ENCODE data around the gene CBS.
"Not testable (repeated sequence)": the region's sequence is repeated elsewhere in the genome, so short reads cannot be mapped to it uniquely, and the experiment has no call there.

Gene CBS

DNA sequence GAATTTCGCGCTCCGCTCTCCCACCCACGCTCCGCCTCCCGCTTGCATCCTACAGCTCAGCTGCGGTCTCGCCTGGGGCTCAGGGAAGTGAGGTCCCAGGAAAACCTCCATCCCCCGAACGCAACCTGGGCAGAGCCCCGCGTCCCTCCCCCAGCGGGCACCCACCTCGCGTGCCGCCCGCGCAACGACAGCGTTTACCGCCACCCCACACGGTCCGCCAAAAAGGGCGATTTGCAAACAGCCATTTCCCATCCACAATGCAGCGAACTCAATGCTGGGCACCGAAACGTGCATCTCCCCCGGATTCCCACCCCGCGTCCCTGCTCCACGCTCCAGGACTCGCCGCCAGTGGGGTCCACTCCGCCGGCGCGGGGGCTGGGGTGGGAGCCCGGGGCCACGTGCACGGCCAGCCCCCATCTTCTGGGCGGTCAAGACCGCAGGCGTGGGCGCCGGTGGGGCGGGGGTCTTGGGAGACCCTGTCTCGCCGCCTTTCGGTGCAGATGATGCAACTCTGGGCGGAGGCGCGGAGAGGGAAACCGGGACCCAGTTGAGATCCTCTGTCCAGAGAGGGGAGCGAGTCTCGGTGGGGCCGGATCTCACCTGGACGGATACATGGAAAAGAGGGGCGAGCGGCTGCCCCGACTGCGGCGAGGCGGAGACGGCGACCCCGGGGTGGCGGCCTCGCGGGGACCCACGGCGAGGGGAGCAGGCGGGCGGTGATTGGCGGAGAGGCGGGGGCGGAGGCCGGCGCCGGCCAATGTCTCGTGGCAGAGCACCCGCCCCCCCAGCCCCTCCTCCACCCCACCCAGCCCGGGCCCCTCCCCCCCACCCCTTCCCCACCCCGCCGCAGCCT, at the start of gene CBS:
TSS of gene CBS (minus strand) at position 666 of the 853 bp plus-strand sequence. CDS start 3,642 bp downstream, outside the sequence.
- not testable (repeated sequence) for DNase-seq (ENCODE audit: low read depth, low spot score)

DNA sequence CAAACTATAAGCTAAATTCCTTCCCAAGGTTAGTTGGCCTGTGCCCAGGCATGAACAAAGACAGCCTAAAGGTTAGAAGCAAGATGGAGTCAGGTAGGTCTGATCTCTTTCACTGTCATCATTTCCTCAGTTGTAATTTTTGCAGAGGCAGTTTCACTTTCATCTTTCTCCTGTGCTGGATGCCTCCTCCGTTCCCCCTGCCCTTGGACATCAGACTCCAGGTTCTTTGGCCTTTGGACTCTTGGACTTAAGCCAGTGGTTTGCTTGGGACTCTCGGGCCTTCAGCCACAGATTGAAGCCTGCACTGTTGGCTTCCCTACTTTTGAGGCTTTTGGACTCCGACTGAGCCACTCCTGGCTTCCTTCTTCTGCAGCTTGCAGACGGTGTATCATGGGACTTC, 40.3 kb upstream of the CBS start:
- not testable (repeated sequence) for DNase-seq (ENCODE audit: low read depth, low spot score)

DNA sequence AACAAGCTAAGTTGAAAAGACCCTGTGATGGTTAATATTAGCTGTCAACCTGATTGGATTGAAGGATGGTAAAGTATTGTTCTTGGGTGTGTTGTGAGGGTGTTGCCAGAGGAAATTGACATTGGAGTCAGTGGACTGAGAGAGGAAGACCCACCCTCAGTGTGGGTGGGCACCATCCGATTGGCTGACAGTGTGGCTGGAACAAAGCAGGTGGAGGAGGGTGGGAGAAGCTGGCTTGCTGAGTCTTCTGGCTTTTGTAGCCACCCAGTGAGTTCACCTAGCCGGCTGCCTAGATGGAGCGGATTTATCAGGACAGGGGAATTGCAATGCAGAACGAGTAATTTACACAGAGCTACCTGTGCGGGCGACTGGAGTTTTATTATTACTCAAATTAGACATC, 38.8 kb upstream of the CBS start:
- DNase-seq (ENCODE audit: low read depth, low spot score), result not testable (repeated sequence)

DNA sequence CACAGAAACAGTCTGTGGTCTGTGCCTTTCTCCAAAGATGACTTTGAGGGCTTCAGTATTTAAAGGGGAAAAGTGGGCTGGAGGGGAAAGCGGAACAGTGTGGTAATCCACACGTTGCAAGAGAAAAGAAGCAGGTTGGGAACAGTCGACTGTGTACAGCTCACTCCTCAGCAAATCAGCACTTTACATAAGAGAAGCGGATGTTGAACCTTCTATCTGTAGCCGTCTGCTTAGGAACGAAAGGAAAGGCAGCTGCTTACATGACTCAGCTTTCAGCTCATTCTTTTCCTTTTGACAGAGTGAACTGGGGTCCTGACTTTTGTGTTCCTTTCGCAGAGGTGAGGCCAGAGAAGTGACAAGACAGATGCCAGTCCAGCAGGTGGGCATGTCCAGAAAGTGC, 33.4 kb upstream of the CBS start:
- not testable (repeated sequence) for DNase-seq (ENCODE audit: low read depth, low spot score)

DNA sequence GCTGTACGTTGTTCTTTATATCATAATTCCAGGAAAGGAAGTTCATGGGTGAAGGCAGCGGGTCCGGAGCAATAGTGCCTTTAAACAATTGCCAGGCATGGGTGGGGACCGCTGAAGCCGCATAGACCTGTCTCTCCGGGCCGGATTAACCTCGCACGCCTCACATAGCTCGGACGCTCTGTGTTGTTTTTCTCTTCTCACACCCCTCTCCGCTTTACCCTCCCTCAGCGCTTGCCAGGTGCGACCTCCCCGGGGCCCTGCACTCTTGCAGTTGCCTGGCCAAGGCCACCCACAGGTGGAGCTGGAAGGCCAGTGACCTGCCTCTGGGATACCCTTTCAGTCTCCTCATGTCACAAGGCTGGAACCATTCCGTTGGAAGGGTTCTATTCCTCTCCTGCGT, 32.5 kb upstream of the CBS start:
- DNase-seq (ENCODE audit: low read depth, low spot score), result not testable (repeated sequence)

DNA sequence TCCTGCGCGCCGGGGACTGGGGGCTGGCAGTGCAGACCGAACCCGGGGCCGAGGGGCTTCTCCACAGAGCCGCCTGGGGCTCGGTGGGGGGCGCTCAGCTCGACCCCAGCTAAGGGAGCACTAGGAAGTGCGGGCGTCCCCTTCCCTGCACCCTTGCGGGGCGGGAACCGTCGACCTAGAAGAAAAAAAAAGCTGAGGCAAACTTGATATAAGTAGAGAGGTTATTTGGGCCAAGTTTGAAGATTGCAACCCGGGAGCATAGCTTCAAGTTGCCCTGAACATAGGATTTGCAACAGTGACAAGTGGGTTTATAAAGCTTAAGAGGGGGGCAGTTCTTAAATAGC, 32.1 kb upstream of the CBS start:
- DNase-seq (ENCODE audit: low read depth, low spot score), result not testable (repeated sequence)

DNA sequence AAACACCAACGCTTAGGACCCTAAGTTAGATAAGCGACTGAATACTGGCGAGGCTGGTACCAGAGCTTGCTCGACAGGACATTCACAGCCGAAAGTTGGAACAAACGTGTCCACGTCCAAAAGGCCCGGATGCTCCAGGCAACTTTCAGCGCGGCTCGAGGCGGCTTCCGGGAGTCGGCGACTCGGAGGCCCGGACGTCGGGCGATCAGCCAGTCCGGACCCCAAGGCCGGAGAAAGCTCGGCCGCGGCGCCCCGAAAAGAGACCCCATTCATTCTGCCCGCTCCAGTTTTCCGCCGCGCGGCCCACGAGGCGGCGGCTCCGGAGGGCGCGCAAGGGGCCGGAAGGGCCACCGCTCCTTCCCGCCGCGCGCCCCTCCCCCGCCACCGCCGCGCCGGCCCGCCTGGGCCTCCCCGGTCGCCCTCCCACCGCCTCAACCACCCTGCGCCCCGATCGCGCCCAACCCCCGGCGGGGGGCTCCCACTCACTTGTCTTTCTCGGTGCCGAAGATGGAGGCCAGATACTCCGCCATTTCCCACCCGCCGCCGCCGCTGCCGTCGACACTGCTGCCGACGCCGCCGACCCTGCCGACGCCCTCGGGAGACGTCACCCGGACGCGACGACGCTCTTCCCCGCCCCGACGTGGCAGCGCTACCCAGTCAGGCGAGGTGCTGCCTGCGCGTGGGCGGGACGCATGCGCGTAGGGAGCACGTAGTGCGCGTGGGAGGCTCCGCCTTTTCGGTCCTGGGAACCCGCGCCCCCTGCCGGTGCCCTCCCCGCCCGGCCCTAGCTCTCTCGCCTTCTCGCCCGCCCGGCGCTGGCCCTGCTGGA, 31.5 kb upstream of the CBS start, which contains the start of gene U2AF1:
TSS of gene U2AF1 (minus strand) at position 606 of the 829 bp plus-strand sequence. CDS start at position 530, 76 bp downstream.
- DNase-seq (ENCODE audit: low read depth, low spot score), result not testable (repeated sequence)

DNA sequence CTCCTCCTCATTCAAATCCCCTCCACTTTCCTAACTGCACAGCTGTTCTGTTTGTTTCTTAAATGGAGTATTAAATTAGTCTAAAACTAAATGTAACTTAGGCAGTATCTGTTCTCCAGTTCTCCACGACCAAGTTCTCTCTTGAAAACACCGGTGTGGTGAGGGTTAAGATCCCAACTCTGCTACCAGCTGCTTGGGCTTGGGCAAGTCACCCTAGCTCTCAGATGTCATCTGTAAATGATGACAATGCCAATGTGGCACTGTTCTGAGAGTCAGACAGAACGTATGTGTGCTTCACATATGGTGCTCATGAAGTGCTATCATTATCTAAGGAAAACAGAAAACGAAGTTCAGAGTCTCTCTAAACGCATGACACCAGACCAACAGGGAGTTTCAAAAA, 29.0 kb upstream of the CBS start:
- DNase-seq (ENCODE audit: low read depth, low spot score), result not testable (repeated sequence)

DNA sequence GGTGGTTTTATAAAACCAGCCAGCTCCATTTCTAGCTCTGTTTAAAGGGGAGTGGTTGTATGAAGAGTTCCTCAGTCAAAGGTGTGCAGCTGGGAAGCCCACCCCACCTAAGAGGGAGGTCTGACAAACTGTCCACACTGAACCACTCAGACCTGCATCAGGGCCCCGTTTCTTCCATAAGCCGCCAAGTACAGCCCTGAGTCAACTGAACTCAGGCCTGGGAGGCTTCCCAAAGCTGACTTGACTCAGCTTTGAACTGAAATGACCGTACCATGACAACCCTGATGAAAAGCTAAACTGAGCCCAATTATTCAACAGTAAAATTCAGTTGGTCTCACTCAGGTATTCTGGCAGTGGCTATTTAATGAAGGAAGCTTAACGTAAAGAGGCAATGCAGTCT, 26.6 kb upstream of the CBS start:
- DNase-seq (ENCODE audit: low read depth, low spot score), result not testable (repeated sequence)

DNA sequence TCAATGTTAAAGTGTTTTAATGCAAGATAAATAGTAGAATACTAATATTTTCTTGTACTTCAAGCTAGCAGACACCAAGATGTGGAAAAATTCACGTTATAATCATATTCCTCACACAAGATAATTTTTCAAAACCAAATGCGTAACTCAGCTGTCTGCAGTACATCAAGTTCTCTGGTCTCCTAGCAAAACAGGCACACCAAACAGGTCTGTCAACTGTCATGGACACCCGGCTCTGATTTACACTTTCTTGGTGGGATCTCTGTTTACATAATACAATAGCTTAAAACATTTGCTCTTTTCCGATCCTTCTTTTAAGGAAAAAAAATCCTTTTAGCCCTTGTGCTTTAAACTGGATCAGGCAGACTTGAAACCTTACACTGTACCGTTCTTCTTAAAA, 26.0 kb upstream of the CBS start:
- not testable (repeated sequence) for DNase-seq (ENCODE audit: low read depth, low spot score)

DNA sequence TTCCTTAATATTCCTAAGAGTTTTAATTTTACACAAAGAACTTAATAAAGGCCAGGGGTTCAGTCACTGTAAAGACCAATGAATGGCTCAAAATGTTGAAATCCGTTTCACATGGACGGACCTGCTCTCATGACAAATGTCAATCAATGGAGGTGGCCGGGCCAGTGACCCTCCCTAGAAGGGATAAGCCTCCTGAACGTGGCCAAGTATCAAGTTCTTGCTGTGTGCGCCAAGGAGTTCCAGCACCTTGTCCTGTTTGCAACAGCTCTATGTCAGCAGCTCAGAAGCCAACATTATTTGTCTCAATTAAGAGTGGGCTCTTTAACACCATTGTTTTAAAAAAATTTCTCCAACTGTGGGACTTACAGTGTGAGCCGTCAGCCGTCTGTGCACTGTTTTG, 25.4 kb upstream of the CBS start:
- DNase-seq (ENCODE audit: low read depth, low spot score), result not testable (repeated sequence)

DNA sequence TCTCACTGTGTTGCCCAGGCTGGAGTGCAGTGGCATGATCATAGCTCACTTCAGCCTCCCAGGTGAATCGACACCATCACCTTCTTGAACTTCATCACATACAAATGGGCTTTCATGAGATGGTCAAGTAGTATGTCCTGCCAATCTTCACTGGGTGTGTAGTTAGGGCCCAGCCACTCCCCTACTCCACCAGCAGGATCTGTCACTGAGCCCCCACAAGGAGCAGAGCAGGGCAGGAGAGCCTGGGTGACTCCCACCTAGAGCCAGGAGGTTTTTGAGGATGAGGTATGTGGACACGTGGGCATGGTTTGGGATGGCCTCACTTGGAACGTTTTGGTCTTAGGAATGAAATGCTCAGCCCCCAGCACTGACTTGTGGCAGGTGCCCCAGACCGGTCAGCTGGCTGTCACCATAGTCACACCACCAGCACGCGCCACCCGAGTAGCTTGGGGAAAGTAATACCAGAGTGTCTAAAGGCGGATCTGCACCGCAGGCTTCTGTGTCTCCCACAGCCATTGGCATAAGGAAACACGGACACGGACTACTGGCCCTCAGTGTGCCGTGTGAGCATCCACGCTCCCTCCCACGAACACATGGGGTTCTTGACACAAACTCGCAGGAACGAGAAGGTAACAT, 16.5 kb upstream of the CBS start:
- not testable (repeated sequence) for DNase-seq (ENCODE audit: low read depth, low spot score)

DNA sequence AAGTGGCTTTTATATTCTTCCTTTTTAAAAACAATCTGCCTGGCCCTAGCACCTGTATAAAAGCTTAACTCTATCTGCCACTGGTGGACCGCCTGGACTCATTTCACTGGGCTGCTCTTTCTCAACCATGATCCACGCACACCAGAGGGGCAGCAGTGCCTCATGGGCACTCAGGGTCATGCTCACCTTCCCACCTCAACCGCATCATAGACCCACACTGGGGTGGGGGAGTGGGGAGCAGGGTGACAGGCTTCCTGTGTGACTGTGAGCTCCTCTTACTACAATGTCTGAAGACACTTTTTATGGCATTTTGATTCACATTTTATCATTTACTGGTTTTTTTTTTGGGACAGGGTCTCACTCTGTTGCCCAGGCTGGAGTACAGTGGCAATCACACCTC, 15.3 kb upstream of the CBS start:
- not testable (repeated sequence) for DNase-seq (ENCODE audit: low read depth, low spot score)

DNA sequence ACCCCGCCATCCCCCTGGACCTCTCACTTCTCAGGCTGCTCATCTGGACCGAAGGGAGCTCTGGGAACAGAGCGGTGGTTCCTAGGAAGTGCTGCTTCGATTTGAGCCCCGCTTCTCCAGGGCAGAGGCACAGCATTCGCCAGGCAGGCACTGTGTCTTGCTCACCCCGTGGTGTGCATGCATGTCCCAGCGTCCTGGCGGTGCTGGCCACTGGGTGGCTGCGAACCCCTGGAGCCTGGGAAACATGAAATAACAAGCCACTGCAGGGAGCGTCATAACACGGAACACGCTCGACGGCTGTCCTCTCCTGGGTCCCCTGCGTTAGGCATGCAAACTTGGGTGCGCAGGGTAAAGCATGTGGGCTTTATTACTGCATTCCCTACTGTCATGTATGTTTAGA, 13.8 kb upstream of the CBS start:
- DNase-seq (ENCODE audit: low read depth, low spot score), result not testable (repeated sequence)

DNA sequence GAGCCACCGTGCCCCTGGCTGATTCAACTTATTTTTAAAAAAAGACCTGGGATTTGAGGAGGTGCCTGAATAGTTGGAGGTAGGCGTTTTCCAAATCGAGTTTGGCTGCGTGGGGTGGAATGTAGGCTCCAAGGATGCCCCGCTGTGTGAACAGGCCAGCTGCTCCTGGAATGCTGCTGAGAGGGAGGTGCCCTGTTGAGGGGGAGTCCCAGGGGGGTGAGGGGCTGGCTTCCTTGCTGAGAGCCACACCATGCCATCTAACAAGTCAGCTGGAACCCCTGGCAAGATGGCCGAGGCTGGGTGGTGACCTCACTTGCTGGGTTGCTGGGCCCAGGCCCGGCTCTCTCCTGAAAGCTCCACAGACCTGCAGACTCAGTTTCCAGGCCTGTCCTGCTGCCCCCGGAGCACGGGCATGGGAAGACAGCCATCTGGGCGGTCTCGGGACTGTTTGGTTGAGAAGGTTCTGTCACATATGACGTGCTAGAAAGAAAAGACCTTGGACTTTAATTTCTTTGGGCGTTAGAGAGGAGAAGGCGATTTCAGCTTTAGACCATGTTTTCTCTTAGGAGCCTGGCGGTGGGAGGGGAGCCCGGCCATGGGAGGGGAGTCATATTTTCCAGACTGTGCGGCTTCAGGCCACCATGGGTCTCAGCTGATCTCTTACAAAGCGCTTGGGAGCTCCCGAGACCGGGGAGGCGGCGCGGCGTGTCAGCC, 7.1 kb upstream of the CBS start:
- DNase-seq (ENCODE audit: low read depth, low spot score), result not testable (repeated sequence)

DNA sequence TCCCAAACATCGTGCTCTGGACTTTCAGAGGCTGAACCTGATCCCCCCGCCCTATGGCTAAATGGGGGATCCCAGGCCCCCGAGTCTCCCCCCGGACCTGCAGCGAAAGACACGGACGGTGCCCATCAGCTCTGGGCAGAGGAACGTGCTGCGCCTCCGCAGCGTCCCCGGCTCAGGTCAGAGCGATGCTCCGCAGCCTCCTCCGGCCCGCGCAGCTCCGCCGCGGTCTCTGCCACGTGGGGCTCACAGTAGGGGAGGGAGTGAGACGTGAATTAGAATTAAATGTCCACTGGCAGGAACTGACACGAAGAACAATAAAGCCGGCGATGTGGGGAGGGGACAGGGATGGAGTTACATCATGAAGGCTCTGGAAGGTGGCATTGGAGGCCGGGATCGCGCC, 1.0 kb upstream of the CBS start:
- DNase-seq (ENCODE audit: low read depth, low spot score), result not testable (repeated sequence)

DNA sequence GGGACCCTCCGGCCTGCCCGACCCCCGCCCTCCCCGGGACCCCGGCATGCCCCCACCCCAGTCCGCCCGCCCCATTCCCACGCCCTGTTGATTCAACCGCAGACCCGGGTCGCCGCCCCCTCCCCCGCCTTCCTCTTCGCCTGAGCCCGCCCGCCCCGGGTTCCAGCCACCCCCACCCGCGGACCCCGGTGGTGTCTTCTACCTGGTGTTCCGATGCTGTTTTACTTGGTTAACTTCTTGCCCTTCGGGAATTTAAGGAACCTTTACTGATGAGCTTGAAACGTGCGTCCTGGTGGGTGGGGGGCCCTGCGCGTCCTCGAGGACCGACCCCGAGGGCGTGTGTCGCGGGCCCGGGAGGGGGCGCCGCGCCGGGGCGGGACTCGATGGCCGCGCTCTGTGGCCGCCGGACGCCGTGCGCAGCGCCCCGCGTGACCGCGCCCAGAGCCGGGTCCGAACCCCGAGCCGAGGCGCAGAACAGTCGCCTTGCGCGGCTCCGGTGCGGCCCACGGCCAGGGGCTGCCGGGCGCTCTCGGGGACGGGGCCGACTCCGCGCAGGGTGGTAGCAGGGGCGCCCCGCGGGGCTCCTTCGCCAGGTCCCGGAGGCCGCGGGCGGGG, 495 bp upstream of the CBS start:
- not testable (repeated sequence) for DNase-seq (ENCODE audit: low read depth, low spot score)

DNA sequence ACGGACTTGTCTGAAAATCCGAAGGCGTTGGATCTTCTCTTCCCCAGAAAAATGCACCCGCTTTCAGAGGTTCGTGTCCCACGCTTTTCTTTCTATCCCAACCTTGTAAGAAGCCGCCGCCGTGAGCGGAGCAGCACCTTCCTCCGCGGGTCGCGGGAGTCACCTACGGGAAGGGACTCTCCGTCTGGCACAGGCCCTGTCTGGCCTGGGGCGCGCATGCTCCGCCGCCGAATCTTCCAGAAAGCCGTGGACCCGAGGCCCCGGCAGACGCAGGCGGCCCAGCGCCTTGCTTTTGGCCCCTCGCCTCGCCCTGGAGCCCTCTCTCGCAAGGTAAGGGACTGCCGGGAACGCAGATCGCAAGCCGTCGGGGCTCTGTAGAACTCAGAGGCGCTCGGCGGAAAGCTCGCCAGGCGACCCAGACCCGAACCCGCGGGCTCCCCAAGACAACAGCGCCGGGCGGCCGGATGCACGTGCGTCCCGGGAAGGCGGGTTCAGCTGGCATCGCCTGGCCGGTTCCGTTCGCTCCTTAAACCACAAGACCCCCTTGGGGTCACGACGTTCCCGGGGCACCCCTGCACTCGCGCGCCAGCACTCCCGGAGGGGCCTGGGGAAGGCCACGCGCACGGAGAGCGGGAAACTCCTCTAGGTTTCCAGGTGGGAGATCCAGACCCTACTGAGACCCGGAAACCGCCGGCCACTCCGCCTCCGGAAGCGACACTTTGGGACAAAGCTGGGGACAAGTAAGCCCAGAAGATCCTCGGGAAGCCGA, 1.1 kb downstream of the CBS start:
- DNase-seq (ENCODE audit: low read depth, low spot score), result not testable (repeated sequence)

DNA sequence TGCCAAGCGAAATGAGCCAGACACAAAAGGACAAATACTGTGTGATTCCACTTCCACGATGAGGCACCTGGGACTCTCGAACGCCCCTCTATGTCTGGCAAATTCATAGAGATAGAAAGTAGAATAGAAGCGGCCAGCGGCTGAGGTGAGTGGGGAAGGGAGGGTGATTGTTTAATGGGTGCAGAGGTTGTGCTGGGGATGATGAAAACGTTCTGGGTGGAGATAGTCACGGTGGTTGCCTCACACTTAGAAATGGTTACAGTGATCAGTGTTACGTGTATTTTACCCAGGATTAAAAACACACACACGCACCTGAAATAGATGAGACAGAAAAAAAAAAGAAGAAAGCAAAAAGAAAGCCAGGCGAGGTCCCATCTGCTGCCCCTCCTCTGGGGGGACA, 2.9 kb downstream of the CBS start:
- not testable (repeated sequence) for DNase-seq (ENCODE audit: low read depth, low spot score)

DNA sequence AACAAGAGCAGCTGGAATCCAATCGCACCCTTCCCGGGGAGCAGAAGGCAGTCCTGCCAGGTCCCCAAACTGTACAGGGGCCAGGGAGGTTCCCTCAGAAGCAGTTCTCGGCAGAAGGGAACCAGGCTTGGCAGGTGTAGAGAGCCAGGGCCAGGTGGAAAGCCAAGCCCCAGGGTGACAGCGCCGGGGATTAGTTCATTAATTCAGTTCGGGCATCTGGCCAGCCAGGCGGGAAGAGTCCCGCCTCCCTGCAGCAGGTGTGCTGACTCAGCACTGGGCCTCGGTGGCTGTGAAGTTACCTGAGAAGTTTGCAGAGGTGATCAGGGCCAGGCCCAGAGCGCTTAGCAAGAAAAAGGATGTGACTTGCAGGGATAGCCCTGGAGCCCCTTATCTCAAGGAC, 6.0 kb downstream of the CBS start:
- not testable (repeated sequence) for DNase-seq (ENCODE audit: low read depth, low spot score)
